ENCODE results near the gene ISOC1. TPM values are rescaled to one million over a fixed set of nuclear protein-coding genes. Genes with fewer than 3 reads are reported as not detected.

Gene ISOC1
- total RNA-seq, 1 donor from 2014 or later = 26.3 TPM

GRCh38 chr5:129137637-129138036 is 43.1 kb downstream of the ISOC1 start:
- Mint-ChIP-seq H3K4me3 (no peak overlapping the region), H3K27ac (no peak overlapping the region), H3K4me1 (ENCODE audit: unreplicated experiment) (no peaks in the 10 kb centered on the region), H3K9me3 (no peaks in the 10 kb centered on the region), H3K36me3 (no peaks in the 10 kb centered on the region), H3K27me3 (no peaks in the 10 kb centered on the region)
- TF ChIP-seq CTCF (conservative IDR thresholded peaks at IDR 0.05) = no peak
- no peak for DNase-seq (ENCODE audit: extremely low spot score, unreplicated experiment)

GRCh38 chr5:129141078-129141477 is 46.5 kb downstream of the ISOC1 start:
- Mint-ChIP-seq H3K27me3 (no peaks in the 10 kb centered on the region), H3K4me3 (no peak overlapping the region), H3K27ac (no peak overlapping the region), H3K9me3 (no peaks in the 10 kb centered on the region), H3K36me3 (no peaks in the 10 kb centered on the region), H3K4me1 (ENCODE audit: unreplicated experiment) (no peaks in the 10 kb centered on the region)
- no peak for TF ChIP-seq CTCF (conservative IDR thresholded peaks at IDR 0.05)
- DNase-seq (ENCODE audit: extremely low spot score, unreplicated experiment) = no peak

- H3K4me1 Mint-ChIP-seq (ENCODE audit: unreplicated experiment) = no peaks in the 10 kb centered on the region
- TF ChIP-seq CTCF (conservative IDR thresholded peaks at IDR 0.05) = no peak
- H3K27ac Mint-ChIP-seq = no peak overlapping the region
- DNase-seq (ENCODE audit: extremely low spot score, unreplicated experiment) = no peak
- peaks cover 4% of the 10 kb centered on the region for H3K9me3 Mint-ChIP-seq
- no peak overlapping the region for H3K4me3 Mint-ChIP-seq
- H3K36me3 Mint-ChIP-seq = no peaks in the 10 kb centered on the region
- H3K27me3 Mint-ChIP-seq = no peaks in the 10 kb centered on the region
Measured at GRCh38 chr5:129141696-129142095, 47.1 kb downstream of the ISOC1 start.

GRCh38 chr5:129155876-129156275 is 61.3 kb downstream of the ISOC1 start:
- Mint-ChIP-seq H3K27me3 (no peaks in the 10 kb centered on the region), H3K9me3 (no peaks in the 10 kb centered on the region), H3K4me1 (ENCODE audit: unreplicated experiment) (no peaks in the 10 kb centered on the region), H3K36me3 (no peaks in the 10 kb centered on the region), H3K4me3 (no peak overlapping the region), H3K27ac (no peak overlapping the region)
- no peak for DNase-seq (ENCODE audit: extremely low spot score, unreplicated experiment)
- TF ChIP-seq CTCF (conservative IDR thresholded peaks at IDR 0.05) = no peak

GRCh38 chr5:129161830-129162229 is 67.3 kb downstream of the ISOC1 start:
- Mint-ChIP-seq H3K4me1 (ENCODE audit: unreplicated experiment) (no peaks in the 10 kb centered on the region), H3K9me3 (peaks cover 3% of the 10 kb centered on the region), H3K36me3 (no peaks in the 10 kb centered on the region), H3K27me3 (no peaks in the 10 kb centered on the region), H3K27ac (no peak overlapping the region), H3K4me3 (no peak overlapping the region)
- no peak for DNase-seq (ENCODE audit: extremely low spot score, unreplicated experiment)
- TF ChIP-seq CTCF (conservative IDR thresholded peaks at IDR 0.05) = no peak

Small RNA genes within 50 kb of the gene (microRNA-seq; reads per million reads assigned to microRNA genes)
- not detected for gene MIR4633

Other genes with a start within 250 kb of the ISOC1 start
- gene SLC27A6, start 129.3 kb upstream of the ISOC1 start, total RNA-seq (ENCODE audit: low replicate concordance) = 3.4 and 12.8 TPM in 2 replicates

Data from type B pancreatic cell (in vitro differentiated cells).